Measurements from ENCODE around the gene FHIT.

GRCh38 chr3:59797533-59797932 lies 1453.7 kb downstream of the FHIT start:
- no peak for TF ChIP-seq CTCF (IDR thresholded peaks at IDR 0.05)
- no peak for TF ChIP-seq POLR2A (IDR thresholded peaks at IDR 0.05)
- no peak for TF ChIP-seq EP300 (IDR thresholded peaks at IDR 0.05)
